HG02970 (cell line): ENCODE data around the gene VKORC1.

Experiments used
- ATAC-seq: cut with Tn5 transposase; IDR thresholded peaks from one replicate; pipeline ENCODE4 v1.9.1; 2021; ENCODE audit warnings: mild to moderate bottlenecking, moderate library complexity, moderate number of reproducible peaks; ENCODE audit not compliant: unreplicated experiment, low FRiP score

Gene VKORC1

GRCh38 chr16:31083981-31084380 is 10.6 kb downstream of the VKORC1 start:
- no peak for ATAC-seq

DNA sequence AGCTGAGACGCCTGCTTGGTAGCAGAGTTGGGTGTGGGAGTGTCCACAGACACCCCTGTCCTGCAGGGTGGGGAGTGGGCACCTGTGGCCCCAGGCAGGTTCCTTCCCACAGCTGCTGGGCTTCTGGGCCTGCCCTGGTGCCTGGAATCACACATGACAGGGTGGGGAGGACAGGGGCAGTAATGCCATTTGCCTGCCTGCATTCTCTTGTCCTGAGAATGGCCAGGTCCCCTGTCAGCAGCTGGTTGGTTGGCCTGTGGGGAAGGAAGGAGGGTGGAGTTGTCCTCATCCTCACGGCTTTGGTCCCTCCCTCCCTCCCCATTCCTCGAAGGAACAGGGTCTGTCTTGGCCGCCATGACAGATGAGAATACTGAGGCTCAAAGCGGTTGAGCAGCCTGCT is 11.0 kb downstream of the VKORC1 start:
- ATAC-seq: no peak

GRCh38 chr16:31083081-31083480 is 11.5 kb downstream of the VKORC1 start:
- no peak for ATAC-seq

- ATAC-seq: no peak
Observed at GRCh38 chr16:31082368-31083045, 12.1 kb downstream of the VKORC1 start.

DNA sequence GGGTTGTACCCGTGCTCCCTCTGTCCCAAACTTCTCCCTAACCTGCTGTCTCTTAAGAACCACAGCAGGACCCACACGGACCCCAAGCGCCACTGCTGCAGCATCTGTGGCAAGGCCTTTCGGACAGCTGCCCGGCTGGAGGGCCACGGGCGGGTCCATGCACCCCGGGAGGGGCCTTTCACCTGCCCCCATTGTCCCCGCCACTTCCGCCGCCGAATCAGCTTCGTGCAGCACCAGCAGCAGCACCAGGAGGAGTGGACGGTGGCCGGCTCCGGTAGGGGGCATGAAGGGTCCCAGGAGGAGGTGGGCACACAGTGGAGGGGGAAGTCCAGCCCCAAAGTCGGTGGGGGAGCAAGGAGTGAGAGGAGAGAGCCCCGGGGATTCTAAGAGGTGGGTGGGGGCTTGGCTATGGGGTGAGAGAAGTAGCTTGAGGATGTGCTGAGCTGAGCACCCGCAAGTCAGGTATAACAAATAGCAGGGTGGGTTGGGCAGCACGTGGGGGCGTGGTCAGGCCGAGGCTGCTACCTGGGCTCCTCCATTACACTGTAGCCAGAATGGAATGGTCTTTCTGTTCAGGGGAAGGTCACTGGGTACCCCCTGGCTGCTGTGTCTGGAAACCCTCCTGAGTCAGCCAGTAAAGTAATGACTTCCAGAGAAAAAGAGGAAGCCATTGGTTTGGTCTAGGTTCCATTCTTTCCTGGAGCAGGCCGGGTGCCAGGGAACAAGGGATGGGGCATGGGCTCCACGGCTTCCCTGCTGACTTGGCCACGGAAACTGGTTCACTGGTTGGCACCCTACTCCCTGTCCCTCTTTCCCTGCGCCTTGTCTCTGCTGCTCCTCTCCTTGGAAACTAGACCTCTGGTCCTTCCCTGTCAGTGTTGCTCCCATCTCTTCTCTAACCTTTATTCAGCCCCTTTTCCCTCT is 12.9 kb downstream of the VKORC1 start:
- ATAC-seq: no peak

- ATAC-seq: no peak
Observed at GRCh38 chr16:31080756-31081419, 13.7 kb downstream of the VKORC1 start.

DNA sequence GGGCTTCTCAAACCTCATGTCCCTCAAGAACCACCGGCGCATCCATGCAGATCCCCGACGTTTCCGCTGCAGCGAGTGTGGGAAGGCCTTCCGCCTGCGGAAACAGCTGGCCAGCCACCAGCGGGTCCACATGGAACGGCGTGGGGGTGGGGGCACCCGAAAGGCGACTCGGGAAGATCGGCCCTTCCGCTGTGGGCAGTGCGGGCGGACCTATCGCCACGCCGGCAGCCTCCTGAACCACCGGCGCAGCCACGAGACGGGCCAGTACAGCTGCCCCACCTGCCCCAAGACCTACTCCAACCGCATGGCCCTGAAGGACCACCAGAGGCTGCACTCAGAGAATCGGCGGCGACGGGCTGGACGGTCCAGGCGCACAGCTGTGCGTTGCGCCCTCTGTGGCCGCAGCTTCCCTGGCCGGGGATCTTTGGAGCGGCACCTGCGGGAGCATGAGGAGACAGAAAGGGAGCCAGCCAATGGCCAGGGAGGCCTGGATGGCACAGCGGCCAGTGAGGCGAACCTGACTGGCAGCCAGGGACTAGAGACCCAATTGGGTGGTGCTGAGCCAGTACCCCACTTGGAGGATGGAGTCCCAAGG is 14.5 kb downstream of the VKORC1 start:
- no peak for ATAC-seq

DNA sequence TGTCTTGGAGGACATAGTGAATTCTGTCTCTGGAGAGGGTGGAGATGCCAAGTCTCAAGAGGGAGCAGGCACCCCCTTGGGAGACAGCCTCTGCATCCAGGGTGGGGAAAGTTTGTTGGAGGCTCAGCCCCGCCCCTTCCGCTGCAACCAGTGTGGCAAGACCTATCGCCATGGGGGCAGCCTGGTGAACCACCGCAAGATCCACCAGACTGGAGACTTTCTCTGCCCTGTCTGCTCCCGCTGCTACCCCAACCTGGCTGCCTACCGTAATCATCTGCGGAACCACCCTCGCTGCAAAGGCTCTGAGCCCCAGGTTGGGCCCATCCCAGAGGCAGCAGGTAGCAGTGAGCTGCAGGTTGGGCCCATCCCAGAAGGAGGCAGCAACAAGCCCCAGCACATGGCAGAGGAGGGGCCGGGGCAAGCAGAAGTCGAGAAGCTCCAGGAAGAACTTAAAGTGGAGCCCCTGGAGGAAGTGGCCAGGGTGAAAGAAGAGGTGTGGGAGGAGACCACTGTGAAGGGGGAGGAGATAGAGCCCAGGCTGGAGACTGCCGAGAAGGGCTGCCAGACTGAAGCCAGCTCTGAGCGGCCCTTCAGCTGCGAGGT is 15.2 kb downstream of the VKORC1 start:
- no peak for ATAC-seq

DNA sequence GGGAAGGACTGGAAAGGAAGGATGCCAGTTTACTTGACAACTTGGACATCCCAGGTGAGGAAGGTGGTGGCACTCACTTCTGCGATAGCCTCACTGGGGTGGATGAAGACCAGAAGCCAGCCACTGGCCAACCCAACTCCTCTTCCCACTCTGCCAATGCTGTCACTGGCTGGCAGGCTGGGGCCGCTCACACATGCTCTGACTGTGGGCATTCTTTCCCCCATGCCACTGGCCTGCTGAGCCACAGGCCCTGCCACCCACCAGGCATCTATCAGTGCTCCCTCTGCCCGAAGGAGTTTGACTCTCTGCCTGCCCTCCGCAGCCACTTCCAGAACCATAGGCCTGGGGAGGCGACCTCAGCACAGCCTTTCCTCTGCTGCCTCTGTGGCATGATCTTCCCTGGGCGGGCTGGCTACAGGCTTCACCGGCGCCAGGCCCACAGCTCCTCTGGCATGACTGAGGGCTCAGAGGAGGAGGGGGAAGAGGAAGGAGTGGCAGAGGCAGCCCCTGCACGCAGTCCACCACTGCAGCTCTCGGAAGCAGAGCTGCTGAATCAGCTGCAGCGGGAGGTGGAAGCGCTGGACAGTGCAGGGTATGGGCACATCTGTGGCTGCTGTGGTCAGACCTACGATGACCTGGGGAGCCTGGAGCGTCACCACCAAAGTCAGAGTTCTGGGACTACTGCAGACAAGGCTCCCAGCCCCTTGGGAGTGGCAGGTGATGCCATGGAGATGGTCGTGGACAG is 15.8 kb downstream of the VKORC1 start:
- ATAC-seq: no peak

- ATAC-seq: no peak
Observed at GRCh38 chr16:31077592-31078396, 16.8 kb downstream of the VKORC1 start.

DNA sequence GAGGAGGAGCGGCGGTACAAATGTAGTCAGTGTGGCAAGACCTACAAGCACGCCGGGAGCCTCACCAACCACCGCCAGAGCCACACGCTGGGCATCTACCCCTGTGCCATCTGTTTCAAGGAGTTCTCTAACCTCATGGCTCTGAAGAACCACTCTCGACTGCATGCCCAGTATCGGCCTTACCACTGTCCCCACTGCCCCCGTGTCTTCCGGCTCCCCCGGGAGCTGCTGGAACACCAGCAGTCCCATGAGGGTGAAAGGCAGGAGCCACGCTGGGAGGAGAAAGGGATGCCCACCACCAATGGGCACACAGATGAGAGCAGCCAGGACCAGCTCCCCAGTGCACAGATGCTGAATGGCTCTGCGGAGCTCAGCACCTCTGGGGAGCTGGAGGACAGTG is 17.6 kb downstream of the VKORC1 start:
- no peak for ATAC-seq

- ATAC-seq: no peak
Observed at GRCh38 chr16:31076319-31076718, 18.3 kb downstream of the VKORC1 start.

DNA sequence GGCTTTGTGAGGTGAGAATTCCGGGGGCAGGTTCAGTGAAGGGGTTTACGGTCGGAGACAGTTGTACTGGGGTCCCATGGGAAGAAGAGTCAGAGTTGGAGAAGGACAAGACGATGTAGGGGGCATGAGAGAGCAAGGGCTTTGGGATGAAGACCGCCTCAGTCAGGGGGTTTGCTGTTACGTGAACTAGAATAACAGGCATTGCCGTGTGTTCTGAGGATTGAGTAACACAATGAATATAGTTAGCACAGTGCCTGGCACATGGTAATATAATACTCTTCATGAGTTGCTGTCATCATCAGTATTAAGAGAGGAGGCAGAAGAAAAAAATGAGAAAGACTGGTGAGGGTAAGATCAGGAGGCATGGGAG is 19.8 kb downstream of the VKORC1 start:
- ATAC-seq: no peak

DNA sequence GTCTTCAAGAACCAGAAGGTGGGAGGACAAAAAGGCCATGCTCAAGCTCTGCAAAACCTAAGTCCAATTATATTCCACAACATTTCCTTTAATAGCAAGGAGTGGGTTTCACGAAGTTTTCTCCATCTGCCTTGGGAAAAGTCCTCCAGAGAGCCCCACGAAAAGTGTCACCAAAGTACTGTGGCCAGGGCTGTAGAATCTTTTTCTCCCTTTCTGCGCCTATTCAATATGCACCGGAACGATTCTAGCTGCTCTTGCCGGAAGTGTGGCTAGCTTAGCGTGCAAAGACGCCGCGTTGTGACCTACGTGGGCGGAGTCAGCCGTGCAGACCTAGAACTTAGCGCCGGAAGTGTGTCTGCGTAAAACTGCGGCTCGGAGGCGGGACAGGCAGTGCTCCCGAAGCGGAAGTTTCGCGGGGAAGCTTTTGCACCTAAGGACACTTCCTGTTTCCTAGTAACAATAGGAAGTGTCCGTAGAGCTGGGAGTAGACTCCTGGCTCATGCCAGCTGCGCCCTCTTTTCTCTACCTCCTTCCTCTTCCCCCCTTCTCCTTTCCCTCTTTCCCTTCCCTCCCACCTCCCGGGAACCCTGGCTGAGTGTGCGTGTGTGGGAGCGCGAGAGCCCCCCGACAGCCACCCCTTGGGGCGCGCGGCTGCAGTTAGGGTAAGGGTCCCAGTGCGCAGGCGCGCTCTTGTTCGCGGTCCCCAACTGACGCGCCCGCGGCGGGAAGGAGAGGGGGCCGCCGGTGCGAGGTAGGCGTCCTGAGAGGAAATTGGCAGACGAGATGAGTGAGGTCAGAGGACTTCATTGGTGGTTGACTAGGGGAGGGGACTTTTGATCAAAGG is 20.4 kb downstream of the VKORC1 start, which contains the start of the genes ZNF646 and ZNF668:
ZNF646 (plus strand) TSS at position 453 of the 844 bp plus-strand sequence. CDS start 1,903 bp downstream, outside the sequence.
ZNF668 (minus strand) TSS at position 271 of the 844 bp plus-strand sequence. CDS start 9,781 bp downstream, outside the sequence.
- peak; percentile 63 for ATAC-seq

GRCh38 chr16:31073142-31073969 is 21.2 kb downstream of the VKORC1 start:
- peak; percentile 50 for ATAC-seq

- no peak for ATAC-seq
Observed at GRCh38 chr16:31072540-31073141, 22.0 kb downstream of the VKORC1 start.

DNA sequence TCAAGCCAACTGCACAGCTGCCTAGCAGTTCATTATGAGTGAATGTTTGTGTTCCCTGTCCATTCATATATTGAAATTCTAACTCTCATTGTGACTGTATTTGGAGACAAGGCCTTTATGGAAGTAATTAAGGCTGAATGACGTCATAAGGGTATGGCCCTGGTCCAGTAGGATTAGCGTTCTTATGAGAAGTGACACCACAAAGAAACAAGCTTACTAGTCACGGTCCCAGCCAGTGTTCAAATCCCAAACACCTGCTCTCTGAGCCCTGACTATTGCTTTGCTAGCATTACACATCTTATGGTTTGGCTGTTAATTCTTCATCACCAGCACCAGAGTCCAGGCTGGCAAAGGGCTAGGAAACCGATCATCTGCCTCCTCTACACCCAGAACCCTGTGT is 22.7 kb downstream of the VKORC1 start:
- ATAC-seq: no peak
